Stimulated activated CD4-positive, alpha-beta T cell treated with anti-CD3 and anti-CD28 coated beads, Interleukin-1b, Interleukin-23, amount 100 ng/mL, for 24 hours (primary cell): ENCODE data around the gene ARPC2.

Experiments used
- DNase-seq, 4 experiments: peaks; one replicate each; pipeline ENCODE4 v3.0.0-alpha.2; 2020; ENCODE audit warnings: low read depth in 4 of 4, low spot score in 1 of 4

The ARPC2 gene

DNA sequence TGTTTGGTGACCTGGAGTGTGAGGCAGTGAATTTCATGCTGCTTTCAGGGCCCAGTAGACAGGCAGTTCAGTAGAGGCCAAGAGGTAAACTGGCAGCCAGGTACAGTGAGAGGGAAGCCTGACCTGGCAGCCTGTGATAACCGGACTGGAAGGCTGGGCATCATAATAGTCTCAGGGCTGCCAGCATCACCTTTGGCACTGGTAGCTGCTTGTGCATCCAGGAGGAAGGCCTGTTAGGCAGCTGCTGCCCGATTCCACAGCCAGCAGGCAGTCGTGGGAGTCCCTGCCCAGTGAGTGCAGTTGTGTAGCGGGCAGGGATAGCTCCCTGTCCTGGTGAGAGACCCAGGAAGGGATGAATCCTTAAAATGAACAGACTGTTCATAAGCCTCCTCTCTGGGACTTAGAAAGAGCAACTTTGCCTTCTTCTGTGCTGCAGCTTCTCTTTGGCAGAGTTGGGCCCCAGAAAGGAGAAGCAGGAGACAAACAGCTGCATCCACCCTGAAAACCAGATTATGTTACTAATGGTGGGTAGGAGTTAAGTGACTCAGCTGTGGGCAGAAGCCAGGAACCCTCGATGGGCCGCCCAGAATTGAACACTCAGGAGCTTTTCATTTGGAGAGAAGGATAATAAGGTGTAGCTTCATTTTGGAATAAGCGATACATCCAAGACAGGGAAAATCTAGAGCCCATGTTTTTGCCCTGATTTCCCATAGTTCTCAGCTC lies 35.7 kb downstream of the ARPC2 start:
- no peak for DNase-seq

DNA sequence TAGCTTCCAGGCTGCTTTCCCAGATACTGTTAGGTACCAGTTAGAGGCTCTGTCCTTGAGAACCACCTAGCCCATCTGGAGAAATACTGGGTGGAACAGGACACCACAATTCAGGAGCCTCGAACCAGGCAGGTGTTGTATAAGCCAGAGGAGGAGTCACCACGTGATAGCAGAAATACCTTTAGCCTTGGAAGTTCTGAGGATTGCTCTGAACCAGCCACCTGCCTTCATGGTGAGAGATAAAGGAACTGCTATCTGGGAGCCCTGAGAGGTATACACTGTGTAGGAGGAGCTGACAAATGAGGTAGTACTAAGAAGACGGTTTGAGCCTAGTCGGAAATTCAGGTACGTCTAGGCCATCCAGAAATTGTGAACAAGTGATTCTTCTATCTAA lies 36.2 kb downstream of the ARPC2 start:
- DNase-seq = no peak

DNA sequence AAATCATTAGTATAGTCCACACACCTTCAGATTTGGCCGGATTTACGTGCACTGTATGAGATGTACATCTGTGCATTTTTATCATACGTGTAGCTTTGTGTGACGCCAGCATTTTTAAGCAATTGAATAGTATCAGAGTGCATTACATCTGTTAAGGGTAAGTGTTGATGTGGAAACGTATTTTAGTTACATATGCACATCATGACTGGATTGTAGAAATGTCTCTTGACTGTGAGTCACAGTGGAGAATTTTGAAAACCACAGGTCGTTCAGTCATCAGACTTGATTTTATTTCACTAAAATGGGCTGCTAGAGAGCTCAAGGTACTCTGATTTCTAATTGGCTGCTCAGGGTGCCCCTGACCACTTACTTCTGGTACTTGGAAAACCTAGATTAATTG lies 38.5 kb downstream of the ARPC2 start:
- DNase-seq = no peak

DNA sequence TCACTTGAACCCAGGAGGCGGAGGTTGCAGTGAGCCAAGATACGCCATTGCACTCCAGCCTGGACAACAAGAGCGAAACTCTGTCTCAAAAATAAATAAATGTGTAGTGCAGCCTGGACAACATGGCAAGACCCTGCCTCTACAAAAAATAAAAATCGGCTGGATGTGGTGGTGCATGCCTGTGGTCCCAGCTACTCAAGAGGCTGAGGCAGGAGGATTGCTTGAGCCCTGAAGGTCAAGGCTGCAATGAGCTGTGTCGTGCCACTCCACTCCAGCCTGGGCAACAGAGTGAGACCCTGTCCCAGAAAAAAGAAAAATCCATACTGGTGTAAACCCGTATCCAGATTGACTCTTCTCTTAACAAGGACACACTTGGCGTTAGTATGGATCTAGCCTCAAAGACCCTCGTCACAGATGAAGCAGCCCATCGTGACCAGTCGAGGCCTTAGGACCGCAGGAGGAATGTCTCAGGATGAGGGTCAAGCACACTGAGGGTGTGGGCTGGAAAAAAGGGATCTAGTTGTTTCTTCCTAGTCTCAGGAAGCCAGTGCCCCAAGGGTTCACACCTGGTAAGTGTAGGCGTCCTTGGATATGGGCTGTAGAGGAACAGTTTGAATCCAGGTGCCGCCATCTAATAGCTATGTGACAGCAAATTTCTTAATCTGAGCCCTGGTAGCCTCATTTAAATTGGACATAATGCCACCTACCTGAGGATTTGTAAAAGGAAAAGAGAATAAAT lies 39.8 kb downstream of the ARPC2 start:
- no peak for DNase-seq

DNA sequence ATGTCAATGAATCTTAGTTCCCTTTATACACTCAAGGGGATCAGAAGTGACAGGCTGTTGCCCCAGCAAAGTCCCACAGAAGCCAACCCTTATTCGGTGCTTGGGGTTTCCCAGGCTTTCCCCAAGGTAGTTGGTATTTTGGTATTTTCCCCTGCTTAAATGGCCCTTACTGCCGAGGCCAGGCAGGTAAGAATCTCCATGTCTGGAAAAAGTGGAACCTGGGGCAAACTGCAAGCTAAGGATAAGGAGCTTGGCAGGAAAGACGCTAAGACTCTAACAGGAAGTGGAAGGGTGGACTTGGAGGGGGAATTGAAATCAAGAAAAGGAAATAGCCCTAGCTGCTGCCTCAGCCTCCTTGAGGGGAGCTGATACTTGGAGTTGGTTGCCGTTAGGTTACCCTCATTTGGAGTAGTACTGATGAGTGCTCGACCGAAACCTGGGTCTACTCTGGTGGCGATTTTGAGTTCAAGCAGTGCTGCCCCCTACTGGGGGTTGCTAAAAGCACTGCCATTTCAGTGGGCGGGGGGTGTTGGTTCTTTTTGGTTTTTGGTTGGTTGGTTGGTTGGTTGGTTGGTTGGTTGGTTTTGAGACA lies 40.5 kb downstream of the ARPC2 start:
- peak; percentile 43 to 53 (median 48) for DNase-seq

DNA sequence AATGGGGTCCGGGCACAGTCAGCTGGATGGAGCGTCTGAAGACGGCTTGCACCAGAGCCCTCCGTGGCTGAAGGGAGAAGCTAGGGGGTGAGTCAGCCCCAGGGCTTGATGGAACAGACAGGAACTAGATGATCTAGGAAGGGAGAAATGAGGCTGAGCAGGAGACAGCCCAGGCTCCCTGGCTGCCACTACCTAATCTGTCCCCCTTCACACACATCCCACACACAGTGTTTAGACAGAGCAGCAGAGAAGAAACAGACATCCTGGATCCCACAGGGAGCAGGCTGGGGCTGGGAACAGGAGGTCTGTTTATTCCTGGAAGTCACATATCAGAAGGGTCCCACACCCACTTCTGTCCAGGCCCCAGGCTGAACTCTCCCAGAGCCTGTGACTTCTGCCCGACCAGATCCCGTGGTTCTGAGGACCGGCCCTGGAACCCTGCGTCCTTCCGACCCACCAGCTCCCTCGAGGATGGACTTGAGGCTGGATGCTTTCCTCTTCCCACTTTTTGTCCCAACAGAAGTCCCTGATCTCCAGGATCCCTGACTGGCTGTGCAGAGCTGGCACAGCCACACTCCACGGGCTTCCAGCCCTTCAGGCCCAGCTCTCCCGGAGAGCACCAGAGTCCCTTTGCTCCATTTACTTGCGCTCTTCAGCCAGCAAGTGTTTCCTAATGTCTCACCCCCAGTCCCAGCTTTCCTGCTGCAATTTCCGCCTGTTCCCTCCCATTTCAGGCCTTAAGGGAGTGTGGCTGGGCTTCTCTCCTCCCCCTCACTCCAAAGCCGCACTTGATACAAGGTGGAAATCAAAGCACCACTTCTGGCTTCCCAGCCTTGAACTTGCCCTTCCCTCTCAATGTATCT lies 42.3 kb downstream of the ARPC2 start:
- DNase-seq = no peak

DNA sequence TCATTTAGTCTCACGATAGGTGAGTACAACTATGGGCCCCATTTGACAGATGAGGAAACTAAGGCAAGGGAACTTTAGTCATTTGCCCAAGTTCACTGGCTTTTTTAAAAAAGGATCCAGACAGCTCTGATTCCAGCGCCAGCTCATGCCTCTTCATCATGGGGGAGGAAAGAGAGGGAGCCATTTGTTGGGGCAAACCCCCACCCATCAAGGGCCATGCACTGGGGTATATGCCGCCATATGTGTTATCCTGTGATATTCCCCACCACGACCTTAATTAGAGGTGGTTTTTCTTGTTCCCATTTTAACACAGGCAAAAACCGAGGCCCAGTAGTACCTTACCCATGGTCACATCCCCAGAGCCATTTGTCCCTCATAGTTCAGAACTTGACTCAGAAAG lies 43.2 kb downstream of the ARPC2 start:
- no peak for DNase-seq

DNA sequence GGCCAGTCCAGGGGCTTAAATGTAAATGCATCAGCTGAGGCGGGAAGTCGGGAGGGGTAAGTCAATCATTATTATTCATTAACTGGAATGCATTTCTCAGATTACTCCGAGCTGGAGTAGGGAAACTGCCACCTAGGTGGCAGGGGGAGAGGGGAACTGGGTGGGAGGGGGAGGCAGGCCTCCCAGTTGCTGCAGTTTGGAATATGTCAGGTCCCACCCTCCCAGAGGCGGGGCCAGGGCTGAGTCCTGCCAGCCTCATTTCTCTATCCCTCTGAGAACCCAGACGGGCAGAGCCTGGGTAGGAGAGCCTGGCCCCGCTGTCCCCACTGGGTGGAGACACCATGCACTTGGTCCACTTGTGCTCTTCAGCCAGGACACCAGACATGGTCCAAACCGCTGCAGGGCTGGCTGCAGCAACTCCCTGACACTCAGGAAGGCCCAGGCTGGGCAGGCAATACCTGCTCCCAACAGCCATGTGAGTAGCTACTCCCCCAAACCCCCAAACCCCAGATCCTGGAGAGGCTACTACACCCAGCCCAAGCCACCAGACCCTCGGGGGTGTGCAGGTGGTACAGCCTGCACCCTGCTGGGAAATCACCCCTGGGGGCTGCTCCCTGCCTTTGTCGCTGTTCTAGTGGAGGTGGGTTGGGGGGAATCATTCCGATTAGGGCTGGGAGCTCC lies 43.9 kb downstream of the ARPC2 start, which contains the start of gene GPBAR1:
TSS of gene GPBAR1 (plus strand) at position 274 of the 681 bp plus-strand sequence. CDS start 1,710 bp downstream, outside the sequence.
- DNase-seq = no peak

DNA sequence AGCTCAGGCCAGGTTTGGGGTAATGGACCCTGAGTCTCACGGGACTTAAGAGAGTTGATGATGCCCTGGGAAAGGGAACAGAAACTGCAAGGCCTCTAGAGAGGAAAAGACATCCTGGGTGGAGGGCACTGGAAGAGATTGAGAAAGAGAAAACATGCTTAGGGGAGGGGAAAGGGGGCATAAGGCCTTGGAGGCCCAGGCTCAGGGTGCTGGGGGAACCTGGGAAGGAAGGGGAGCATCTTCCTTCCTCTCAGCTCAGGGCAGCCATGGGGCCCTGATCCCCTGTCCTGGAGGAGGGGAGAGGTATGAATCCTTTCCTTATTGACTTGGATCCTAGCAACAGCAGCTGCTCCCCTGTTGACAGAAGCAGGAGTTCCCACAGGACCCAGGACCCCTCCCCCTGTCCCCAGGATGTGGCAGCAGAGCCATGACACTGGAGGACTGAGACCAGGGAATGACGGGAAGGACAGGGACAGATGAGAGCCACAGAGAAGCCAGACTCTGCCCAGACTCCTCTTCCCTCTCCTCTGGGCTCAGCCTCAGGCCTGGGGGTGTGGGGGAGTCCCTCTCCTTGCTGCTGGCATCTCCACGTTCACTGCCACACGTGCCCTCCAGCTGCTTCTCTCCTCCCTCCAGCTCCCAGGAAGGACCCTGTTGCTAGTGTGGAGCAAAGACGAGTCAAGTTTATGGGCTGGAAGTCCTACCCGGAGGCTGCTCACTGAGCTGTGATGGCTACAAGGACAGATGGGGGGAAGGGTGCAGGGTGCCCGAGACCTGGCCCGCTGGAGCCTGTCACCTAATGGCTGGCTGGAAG lies 44.6 kb downstream of the ARPC2 start:
- no peak for DNase-seq

DNA sequence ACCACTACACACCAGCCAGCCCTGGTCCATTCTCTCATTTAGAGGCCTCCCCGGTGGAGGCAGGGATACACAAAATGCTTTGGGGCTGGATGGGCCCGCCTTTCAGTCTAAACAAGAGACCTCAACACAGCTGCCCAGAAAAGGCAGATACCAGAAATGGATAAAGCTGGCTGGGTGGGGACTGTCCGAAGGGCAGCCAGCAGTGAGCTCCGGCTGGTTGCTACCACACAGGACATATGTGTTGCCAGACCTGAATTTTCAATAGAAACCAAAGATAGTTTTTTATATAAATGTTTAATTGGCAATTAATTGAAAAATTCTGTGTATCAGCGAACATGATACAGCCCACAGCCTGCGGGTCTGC lies 45.2 kb downstream of the ARPC2 start:
- DNase-seq = no peak

DNA sequence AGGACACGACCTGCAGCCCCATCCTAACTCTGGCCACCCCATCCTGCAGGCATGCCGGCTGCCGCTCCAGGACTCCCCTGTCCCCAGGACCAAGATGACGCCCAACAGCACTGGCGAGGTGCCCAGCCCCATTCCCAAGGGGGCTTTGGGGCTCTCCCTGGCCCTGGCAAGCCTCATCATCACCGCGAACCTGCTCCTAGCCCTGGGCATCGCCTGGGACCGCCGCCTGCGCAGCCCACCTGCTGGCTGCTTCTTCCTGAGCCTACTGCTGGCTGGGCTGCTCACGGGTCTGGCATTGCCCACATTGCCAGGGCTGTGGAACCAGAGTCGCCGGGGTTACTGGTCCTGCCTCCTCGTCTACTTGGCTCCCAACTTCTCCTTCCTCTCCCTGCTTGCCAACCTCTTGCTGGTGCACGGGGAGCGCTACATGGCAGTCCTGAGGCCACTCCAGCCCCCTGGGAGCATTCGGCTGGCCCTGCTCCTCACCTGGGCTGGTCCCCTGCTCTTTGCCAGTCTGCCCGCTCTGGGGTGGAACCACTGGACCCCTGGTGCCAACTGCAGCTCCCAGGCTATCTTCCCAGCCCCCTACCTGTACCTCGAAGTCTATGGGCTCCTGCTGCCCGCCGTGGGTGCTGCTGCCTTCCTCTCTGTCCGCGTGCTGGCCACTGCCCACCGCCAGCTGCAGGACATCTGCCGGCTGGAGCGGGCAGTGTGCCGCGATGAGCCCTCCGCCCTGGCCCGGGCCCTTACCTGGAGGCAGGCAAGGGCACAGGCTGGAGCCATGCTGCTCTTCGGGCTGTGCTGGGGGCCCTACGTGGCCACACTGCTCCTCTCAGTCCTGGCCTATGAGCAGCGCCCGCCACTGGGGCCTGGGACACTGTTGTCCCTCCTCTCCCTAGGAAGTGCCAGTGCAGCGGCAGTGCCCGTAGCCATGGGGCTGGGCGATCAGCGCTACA lies 45.9 kb downstream of the ARPC2 start:
- no peak for DNase-seq

DNA sequence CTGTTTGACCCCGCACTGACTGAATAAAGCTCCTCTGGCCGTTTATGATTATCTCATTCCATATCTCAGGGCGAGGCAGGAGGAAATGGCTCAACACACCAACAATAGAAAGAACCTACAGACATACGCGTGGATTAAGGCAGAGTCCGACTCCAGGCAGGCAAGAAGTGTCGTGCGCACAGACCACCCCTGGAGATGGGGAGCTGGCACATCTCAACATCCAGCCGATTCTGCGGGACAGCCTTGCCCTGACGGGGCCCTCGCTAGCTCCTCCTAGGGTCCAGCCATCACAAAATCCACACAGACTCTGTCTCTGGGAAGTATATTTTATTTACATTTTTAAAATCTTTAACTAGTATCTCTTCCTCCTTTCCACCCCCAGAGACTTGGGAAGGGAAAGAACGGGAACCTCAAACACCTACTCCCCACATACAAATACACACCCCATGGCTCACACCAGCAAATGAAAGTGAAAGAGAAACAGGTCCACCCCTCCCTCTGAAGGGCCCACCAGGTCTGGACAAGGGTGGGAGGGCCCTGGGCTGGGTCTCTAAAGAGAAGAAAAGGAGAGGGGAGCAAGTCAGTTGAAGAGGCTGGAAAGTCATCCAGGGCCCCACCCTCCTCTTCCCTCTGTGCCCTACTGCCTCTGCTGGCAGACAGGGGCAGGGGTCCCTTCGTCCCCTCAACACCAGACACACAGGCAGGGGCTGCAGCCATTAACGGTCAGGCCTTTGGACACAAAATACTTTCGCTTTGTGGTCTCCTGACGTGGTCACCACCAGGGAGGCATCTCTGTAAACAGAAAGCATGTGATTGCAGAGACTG lies 47.0 kb downstream of the ARPC2 start:
- DNase-seq = no peak

DNA sequence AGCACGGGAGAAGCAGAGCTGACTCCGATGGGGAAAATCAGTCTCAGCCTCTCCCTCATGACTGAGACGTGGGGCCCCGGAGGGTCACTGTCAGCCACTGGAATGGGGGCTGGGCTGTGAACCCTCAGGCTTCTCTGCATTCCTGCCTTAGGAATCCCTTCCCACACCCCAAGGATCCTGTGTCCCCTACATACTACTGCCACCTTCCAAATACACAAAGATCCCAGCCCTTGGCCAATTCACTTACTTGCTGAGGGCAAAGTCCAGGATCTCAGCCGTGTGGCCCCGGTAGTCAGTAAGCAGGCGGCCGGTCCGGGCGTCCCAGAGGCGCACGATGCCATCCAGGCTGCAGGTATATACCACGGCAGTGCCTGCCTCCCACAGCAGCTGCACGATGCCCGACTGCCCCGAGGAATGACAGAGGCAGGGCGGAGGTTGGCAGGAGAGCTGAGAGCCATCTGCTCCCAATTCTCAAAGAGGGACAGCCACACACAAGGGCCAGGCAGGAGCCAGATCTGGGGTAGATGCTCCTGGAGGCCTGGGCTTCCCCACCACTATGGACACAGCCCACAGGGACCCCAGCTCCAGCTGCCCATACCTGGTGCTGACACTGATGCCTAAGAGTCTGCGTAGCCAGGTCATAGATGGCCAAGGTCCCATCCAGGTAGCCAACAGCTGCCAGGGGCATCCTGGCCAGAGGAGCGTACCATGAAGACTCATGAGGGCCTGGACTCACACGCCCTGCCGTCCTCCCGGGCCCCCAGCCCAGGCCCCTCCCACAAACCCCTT lies 48.0 kb downstream of the ARPC2 start:
- DNase-seq = no peak

DNA sequence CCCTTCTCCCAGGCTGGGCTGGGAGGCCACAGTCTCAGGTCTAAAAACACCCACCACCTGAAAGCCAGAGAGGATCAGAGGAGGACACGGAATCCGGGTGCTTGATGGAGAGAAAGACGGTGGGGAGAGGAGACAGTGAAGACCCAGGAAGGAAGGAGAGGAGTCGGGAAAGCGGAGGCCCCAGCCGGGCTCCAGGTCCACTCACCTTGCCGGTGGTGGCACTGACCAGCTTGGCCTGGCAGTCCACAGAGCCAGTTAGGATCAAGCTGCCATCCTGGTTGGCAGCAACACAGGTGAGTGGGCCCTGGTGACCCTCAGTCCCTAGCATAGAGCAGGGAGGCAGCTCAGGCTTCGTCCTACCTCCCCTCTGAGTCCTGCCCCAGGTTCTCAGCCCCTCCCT lies 48.6 kb downstream of the ARPC2 start:
- no peak for DNase-seq

DNA sequence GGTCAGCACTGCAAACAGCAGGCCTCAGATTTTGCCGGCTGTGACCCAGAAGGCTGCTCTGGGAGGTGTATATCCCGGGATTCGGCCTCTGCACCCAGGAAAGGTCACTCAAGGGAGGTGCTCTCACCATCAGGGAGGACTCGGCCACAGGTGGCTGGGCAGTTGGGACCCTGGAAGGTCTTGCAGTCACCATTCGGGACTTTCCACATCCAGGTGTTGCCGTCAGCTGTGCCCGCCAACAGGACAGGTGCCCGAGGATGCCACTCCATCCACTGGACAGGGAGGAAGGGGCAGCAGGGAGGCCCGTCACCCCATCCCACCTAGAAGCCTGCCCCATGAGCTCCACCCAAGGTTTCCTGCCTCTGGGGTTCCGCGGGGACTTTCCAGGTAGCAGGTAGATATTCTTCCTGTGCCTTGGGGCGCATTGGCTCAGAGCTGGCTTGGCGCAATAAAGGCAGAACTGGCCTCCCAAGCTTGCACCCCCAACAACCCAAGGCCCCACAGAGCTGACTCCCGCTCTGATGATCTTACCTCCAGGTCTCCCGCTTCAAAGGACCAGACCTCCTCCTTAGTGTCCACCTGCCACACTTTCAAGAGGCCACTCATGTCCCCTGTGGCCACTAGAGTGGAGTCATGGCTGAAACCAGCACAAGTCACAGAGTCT lies 49.5 kb downstream of the ARPC2 start:
- DNase-seq = no peak

DNA sequence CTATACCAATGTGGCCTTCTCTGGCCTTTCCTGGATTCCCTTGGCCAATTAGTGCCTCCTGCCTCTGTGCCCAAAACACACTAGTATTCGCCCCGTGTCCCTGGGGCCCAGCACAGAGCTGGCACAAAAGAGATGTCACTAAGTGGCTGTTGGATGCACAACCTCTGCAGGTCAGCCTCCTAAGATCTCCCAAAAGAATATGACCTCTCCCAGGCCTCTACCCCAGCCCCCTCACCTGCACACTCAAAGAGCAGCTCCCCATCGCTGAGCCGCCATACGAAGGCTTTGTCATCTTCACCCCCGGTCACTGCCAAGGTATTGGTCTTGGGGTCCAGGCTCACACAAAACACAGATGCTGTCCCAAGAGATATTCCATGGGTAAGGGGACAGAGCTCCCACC lies 50.3 kb downstream of the ARPC2 start:
- DNase-seq = no peak
